ENCODE measurements around the gene NCOA5. TPM values are rescaled to one million over a fixed set of nuclear protein-coding genes. Genes with fewer than 3 reads are reported as not detected.

Gene NCOA5
- total and polyA plus RNA-seq, 9 of the 15 experiments (the other 6 are each of a cell fraction or from before 2014, with no cell fraction given) = 3.9 to 22.8 (median 13.8) TPM

DNA sequence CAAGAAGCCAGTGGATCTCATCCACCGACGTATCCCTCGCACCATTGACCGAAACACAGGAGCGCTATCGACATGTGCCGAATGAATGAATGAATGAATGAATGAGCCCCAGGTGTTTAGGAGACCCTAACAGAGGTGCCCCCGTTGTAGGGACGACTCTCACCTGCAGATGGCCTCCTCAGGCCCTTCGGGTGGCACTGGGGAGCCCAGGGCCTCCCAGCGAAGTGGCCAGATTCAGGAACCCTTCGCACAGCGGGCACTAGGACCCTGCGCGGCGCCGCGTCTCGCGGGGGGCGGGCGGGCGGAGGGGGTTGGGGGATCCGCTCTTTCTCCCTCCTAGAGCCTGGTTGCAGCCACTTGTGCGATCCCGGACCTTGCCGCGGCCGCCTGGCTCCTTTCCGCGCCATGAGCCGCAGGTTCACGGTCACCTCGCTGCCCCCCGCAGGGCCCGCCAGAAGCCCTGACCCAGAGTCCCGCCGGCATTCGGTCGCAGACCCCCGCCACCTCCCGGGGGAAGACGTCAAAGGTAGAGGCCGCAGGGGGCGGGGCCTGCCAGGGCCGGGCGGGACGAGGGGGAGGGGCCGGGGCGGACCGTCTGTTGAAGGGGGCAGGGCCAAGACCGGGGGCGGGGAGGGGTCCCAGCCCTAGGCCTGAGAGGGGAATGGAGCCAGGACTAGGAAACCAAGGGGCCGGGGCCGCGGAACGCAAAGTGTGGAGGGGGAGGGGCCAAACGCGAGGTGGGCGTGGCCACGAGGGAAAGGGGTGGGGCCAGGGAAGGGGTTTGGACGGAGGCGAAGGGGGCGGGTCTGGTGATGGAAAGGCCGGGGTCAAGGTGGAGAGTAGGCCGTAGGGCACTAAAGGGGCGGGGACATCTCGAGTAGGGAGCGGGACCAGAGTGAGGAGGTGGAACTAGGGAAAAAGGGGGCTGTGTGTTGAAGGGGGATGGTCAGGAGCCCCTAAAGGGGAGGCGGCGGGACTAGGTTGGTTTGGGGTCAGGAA, 68.1 kb downstream of the NCOA5 start:
- intact Hi-C loops (cut with micrococcal nuclease) = loop anchor here (2.0 to 5.0 kb wide), 3 partner anchors 65 to 151 kb away; no protein-coding TSS in a partner anchor
- H3K9ac ChIP-seq (ENCODE audit: insufficient read depth in 1 of 2, low read depth in 2 of 2, low read length in 2 of 2) = peak overlapping the region; percentile 57 to 92; a peak in 3 of 4 replicates
- peak overlapping the region; percentile 92 for H2AFZ ChIP-seq (ENCODE audit: low read depth, low read length)
- no peaks in the 10 kb centered on the region for H3K9me1 ChIP-seq (ENCODE audit: control insufficient read depth, insufficient read depth, low read length)
- H3K36me3 ChIP-seq (ENCODE audit: control insufficient read depth, insufficient read depth, low read length) = no peaks in the 10 kb centered on the region
- no TSS peak for BruUV-seq (replicated peaks)
- no peaks in the 10 kb centered on the region for H3K9me3 ChIP-seq (replicated peaks; ENCODE audit: control insufficient read depth, insufficient read depth, low read depth, low read length)
- H4K20me1 ChIP-seq (replicated peaks; ENCODE audit: control insufficient read depth, insufficient read depth, low read length) = no peaks in the 10 kb centered on the region
- CTCF ChIA-PET (ENCODE audit: low intra/inter-chr PET ratio) = interaction anchor here (0.5 to 1.0 kb wide), 3 partner anchors 11 to 152 kb away, joined by 3 to 4 read pairs (median 3); no protein-coding TSS in a partner anchor
- peak overlapping the region; percentile 79; the same call in 2 of the 3 replicates for H3K27ac ChIP-seq (ENCODE audit: extremely low read depth, low read depth, low read length)
- DNase-seq (ENCODE audit: extremely low read depth in 1 of 4, low spot score in 3 of 4) (peak; percentile 90 to 96 (median 94)), FAIRE-seq (peak; percentile 87), ATAC-seq (peak; percentile 93)
- POLR2A ChIA-PET = no interaction called here
- 0 out of 5 replicates have a peak, but pooled peaks cover 0 to 7% of the 10 kb centered on the region in 2 experiments for H3K27me3 ChIP-seq (ENCODE audit: control insufficient read depth in 2 of 2, insufficient read depth in 2 of 2, low read length in 2 of 2)
- H3K4me3 ChIP-seq = peak overlapping the region; percentile 78
- H3K4me2 ChIP-seq (ENCODE audit: insufficient read depth, low read length) = peak overlapping the region; percentile 84
- 17% methylated on average over 38 of the region's 71 CpGs for whole genome bisulfite sequencing (ENCODE audit: insufficient coverage, low coverage, missing lambda C conversion rate)
- in situ Hi-C loops (cut with MboI) = no loop called here
- H3K4me1 ChIP-seq (replicated peaks in 1 of 2; ENCODE audit: control insufficient read depth in 2 of 2, insufficient read depth in 2 of 2, low read length in 2 of 2) = peaks cover 14 to 23% of the 10 kb centered on the region in 2 experiments
- H3K79me2 ChIP-seq (ENCODE audit: control insufficient read depth, insufficient read depth, low read length) = no peaks in the 10 kb centered on the region
- TF ChIP-seq ZNF124 (CRISPR knock-in tag; IDR thresholded peaks at IDR 0.05) (no peak), KLF13 (tag; IDR thresholded peaks at IDR 0.05; ENCODE audit: borderline replicate concordance, low read depth) (no peak), ATF1 (CRISPR knock-in tag; IDR thresholded peaks at IDR 0.05) (peak; percentile 28; the same call in 1 of the 2 replicates), ATF1 (tag; IDR thresholded peaks at IDR 0.05) (peak; percentile 50), RBBP5 (IDR thresholded peaks at IDR 0.05; ENCODE audit: borderline replicate concordance, insufficient read depth, low read length, poor library complexity, severe bottlenecking) (no peak), SIRT6 (IDR thresholded peaks at IDR 0.05; ENCODE audit: low read depth, low read length) (no peak), NFE2L1 (tag; IDR thresholded peaks at IDR 0.05; ENCODE audit: borderline replicate concordance, low read depth) (no peak), XRCC4 (IDR thresholded peaks at IDR 0.05; ENCODE audit: extremely low read depth, insufficient read depth, insufficient read length) (no peak), JUNB (CRISPR knock-in tag; conservative IDR thresholded peaks at IDR 0.05) (no peak), CUX1 (CRISPR knock-in tag; IDR thresholded peaks at IDR 0.05) (no peak), TAF1 (IDR thresholded peaks at IDR 0.05; ENCODE audit: control insufficient read depth, extremely low read depth, insufficient read depth, low read length, severe bottlenecking) (no peak), CBFA2T2 (conservative IDR thresholded peaks at IDR 0.05) (no peak), TARDBP (IDR thresholded peaks at IDR 0.05) (no peak)
